ENCODE data around the gene COPB1.

DNA sequence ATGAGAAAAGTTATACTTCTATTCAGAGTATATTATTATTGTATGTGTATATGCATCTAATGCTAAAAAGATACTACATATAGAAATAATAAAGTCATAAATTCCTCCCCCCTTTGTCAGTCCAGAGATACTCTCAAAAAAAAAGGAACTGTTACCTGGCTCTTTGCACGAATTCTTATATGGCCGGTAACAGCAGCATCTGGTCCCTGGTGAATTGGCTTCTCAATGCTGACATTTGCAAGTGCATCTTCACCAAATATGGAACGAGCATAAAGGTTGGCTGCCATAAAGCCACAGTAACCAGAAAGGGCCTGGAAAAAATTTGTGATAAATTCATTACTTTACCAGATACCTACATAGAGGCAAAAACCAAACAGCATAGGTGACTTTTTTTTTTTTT lies 41.2 kb downstream of the COPB1 start:
- no peak for TF ChIP-seq CTCF (IDR thresholded peaks at IDR 0.05)
- TF ChIP-seq POLR2A (IDR thresholded peaks at IDR 0.05), result no peak

Data from uterus (tissue), 2 donors.